Activated CD4-positive, alpha-beta T cell treated with anti-CD3 and anti-CD28 coated beads, Interleukin-2, amount 50 U/mL, for 1 hour (primary cell): ENCODE results near the gene ADARB2.

Source experiments
- DNase-seq: peaks from one replicate; pipeline ENCODE4 v3.0.0-alpha.2; 2020

ADARB2 gene

DNA sequence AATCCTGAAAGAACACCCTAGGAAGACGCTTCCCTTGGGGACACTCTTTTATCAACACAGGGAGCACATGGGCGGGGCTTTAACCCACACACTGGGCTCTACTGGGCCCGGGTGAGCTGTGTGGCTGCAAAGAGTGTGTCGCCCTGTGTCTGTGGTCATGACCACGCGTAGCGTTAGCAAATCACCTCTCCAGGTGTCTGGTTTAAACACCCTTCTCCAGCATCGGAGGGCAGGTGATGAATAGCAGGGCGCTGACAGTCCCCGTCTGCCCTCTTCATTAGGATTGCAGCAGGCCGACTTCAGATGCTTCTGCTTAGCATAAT is 127.7 kb downstream of the ADARB2 start:
- no peak for DNase-seq

DNA sequence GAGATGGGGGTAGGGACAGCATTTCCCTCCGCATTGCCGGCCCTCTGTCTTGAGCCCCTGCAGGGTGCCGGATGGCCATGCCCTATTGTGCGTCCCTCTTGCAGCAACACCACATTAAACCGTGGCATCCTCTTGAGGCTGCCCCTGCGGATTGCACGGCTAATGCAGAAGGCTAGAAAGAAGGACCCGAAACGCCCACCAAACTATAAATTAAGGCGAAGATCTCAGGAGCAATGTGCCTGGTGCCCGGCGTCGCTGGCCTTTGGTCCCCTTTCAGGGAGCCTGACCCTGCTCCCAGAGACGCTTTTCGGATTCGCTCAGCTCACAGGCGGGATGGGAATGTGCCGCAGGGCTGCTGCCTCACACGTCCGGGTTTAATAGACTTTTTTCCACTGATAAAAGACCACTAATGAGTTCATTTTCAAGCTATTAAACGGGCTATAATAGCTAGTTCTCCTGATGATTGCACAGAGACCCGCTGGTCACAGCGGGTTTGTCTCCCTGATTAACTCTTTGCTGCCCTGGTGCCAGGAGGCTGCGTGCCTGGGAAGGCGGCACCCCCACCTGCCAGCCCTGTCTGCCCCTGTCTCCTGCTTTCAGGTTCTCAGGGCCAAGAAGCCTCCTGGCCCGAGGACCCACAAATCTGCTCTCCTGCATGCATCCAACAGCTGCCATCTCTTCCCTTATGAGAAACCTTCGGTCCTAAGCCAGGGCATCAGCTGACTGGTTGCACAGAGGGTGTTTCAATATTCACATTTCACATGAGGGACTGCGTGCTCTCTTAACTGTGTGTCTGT is 128.3 kb downstream of the ADARB2 start:
- no peak for DNase-seq

DNA sequence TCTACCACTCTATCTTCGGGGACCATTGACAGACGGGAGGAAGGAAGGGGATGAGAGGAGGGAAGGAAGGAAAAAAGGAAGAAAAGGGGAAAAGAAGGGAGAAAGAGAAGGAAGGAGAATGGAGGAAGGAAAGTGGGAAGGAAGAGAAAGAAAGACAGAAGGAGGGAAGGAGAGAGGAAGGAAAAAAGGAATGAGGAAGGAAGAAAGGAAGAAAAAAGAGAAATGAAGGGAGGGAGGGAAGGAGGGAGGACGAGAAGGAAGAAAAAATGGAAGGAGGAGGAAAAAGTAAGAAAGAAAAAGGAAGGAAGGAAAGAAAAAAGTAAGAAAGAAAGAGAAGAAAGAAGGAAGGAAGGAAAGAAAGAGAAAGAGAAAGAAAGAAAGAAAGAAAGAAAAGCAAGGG is 128.9 kb downstream of the ADARB2 start:
- no peak for DNase-seq

DNA sequence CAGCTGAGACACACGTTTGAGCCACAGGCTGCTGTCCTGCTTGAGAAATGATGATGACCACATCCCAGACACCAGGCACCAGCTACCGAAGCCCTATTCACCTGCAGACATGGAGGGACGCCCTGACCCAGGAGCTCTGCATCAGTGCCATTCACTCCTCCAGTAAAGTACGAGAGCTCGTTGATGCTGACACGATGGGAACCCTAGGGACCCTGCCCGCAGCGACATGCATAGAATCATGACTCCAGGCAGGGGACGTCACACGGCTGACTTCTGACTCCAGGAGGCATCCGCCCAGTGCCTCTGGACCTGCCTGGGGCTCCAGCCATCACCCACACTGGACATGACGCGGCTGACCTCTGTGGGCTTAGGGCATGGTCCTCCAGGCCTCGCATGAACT is 129.9 kb downstream of the ADARB2 start:
- DNase-seq: no peak

DNA sequence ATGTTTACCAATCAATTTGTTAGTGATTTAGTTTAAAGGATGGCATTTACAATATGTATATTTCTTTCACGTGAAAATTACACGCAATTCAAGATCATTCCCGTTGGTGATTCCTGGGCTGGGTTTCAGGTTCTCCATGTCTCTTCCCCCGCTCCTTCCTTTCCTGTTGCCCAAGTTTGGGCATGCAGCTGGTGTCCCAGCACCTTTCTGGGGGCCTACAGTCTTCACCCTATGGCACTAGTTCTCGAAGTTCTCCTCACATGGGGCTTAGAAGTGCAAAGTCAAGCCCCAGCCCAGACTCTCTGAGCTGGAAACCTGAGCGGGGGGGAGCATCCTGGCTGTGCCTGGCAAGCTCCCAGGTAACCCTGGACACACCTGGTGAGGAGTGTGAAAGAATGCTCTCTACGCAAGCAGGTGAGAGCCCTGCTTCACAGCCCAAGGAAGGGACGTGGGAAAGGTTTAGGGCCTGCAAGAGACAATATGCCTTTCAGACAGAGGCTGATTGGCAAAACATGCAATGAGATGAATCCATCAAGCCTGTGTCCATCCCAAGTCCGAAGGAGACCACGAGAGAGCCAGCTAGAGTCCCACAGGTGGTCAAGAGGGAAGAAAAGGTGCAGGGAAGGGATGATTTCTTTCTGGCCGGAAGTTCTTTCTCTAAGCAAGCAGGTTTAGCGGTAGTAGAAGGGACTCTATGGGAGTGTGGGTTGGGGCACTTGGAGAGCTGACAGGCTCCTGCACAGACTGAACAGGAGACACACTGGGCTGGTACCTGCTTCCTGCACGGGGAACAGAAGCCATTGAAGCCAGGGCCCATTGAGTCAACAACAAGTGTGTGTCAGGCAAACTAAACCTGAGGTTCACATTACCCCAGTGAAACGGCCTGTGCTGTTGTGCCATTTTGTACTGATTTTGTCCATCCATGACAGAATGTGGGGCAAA is 131.1 kb downstream of the ADARB2 start:
- DNase-seq: no peak

GRCh38 chr10:1605121-1605520 is 132.2 kb downstream of the ADARB2 start:
- DNase-seq: no peak

- DNase-seq: no peak
Observed at GRCh38 chr10:1604246-1604645, 133.1 kb downstream of the ADARB2 start.

DNA sequence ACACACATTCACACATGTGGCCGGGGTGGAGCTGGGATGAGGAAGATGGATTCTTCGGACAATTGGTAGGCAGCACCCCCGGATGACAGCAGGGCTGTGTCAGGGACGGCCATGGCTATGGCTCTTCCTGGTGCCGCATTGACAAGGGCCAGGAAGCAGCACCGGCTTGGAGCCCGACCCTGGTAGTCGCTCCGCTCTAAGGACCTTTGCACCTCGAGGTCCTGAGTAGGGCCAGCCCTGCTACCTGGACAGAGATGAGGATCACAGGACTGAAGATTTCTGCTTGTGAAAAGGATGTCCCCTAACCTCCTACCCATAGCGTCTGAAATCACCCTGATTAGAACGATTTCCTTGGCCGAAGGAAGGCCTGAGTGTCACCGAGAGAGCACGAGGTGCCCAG is 134.1 kb downstream of the ADARB2 start:
- no peak for DNase-seq

DNA sequence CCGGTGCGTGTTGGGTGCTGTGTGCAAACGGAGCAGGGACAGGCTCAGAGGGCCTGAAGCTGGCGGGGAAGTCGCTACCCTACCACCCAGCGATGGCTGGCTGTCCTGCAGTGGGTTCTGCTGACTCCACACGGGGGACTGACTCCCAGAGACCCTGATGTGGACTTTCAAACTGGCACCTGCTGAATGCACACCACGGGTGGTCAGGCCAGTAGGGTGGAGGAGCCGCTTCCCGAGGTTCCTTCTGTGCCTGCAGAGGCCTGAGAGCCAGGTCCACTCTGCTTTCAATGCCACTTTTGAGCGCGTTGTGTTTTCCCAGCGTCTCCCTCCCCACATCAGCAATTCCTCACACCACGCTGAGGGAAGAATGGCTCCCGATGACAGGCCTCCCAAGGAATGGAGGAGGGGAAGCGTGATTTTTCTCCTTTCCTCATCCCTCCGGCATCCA is 135.3 kb downstream of the ADARB2 start:
- DNase-seq: no peak

DNA sequence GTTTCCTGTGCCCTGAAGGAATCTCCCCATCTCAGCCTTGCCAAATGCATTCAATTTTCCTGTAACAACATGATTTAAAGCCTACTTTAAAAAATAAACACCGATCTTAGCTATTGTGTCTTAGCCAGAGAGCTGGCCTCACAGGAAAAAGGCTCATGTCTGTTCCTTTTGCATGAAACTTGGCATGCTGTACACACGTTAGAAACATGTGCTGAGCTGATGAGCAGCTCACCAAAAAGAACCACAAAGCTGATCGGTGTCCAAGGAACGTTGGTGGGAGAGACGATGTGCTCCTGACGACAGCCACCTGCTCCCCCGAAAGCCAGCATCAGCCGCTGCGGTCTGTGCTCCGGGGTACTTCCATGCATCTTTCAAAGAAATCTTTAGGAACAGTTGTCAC is 135.9 kb downstream of the ADARB2 start:
- DNase-seq: no peak

GRCh38 chr10:1600861-1601260 is 136.5 kb downstream of the ADARB2 start:
- DNase-seq: no peak

- DNase-seq: no peak
Observed at GRCh38 chr10:1598393-1599153, 138.8 kb downstream of the ADARB2 start.

GRCh38 chr10:1597370-1598146 is 139.8 kb downstream of the ADARB2 start:
- no peak for DNase-seq

GRCh38 chr10:1596482-1597099 is 140.7 kb downstream of the ADARB2 start:
- no peak for DNase-seq

DNA sequence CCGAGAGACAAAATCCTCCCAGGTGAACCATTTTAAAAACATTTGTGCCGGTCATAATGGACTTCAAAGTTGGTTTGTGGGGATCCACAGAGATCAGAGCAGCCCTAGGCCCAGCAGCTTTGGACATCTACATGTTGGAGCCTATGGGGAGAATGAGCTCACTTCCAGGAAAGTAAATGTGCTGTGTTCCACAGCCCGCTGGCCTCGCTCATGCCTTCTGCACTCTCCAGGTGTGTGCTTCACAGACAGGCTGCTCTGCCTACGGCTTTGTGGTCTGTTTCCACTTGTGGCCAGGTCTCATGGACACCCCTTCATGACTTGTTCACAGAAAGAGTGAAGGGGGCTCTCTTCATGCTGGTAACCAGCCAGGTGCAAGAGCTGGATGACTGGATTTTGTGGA is 141.6 kb downstream of the ADARB2 start:
- DNase-seq: no peak

DNA sequence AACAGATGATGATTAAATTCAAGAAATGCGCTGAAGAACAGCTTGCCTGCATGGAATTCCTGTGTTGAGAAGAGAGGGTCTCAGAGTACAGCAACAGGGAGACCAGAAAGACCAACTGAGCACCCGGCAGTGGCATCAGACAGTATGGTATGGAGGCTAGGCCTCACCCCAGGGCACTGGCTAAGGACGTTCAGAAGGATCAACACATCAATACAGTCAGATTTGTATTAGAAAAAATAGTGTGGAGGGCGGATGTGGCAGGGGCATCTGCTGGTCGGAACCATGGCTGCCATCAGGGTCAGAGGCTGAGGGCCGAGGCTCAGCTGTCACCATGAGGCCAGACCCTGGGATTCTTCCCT is 142.1 kb downstream of the ADARB2 start:
- no peak for DNase-seq

DNA sequence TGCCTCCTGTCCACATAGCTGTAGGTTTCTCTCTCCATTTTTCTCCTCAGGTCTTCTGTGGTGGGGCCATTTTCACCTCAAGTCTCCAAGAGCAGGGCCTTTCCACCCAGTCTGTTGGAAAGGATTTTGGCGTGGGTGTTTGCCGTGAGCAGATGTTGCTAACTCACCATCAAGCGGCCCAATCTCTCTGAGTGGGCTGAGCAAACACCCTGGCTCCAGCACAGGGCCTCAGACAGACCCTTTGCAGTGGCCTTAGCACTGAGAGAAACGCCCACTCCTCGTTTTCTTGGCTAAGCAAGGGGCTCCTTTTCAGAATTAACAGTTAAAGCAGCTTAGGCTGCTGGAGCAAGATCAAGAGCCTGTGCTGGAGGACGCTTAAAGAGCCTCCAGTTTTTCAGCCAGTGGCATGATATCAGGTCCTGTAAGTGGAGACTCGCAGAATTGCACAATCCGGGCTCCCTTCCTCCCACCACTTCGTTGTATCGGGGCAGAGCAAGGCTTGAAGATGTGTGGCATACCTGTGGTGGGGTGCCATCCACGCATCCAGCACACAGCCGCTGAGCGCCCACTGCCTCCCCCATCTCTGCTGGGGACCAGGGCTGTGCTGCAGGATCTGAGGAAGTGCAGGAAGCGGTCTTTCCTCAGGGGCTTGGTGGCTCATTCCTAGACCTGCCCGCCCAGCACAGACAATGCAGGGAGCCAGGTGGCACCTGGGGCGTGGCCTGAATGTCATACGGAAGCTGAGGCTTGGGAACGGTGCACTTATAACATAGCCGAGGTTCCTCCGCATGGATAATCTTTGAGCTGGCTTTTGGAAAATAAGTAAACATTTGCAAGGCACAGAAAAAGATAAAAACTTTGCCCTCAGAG is 142.7 kb downstream of the ADARB2 start:
- no peak for DNase-seq

GRCh38 chr10:1591742-1592141 is 145.6 kb downstream of the ADARB2 start:
- no peak for DNase-seq

- DNase-seq: no peak
Observed at GRCh38 chr10:1591045-1591444, 146.3 kb downstream of the ADARB2 start.

DNA sequence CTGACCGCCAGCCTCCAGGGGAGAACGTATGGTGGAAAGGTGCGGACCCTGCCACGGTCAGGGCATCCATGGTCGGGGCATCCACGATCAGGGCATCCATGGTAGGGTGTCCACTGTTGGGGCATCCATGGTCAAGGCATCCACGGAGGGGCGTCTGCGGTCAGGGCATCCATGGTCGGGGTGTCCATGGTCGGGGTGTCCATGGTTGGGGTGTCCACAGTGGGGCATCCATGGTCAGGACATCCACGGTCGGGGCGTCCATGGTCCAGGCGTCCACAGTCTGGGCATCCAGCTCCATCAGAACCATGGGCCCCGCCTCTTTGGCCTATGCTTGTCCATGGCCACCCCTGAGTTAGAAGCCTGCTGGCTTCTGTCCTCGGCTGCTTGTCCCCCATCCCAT is 148.1 kb downstream of the ADARB2 start:
- DNase-seq: no peak

GRCh38 chr10:1582739-1583138 is 154.6 kb downstream of the ADARB2 start:
- DNase-seq: no peak
